Parathyroid adenoma (tissue), 2 donors: Measurements from ENCODE around the gene H3-3A.

Source experiments
- H2AFZ ChIP-seq: fragments of 300-600 bp; sonication (generic); one replicate; pipeline ENCODE4 v1.7.0; 2017; ENCODE audit warnings: antibody characterized with exemption, mild to moderate bottlenecking
- H3K27ac ChIP-seq: fragments of 300-600 bp; sonication (generic); one replicate; pipeline ENCODE4 v1.7.0; 2017
- H3K27me3 ChIP-seq: fragments of 300-600 bp; sonication (generic); one replicate; pipeline ENCODE4 v1.7.0; 2017; ENCODE audit warnings: low read length; ENCODE audit not compliant: control insufficient read depth, insufficient read depth
- H3K36me3 ChIP-seq: fragments of 300-600 bp; sonication (generic); one replicate; pipeline ENCODE4 v1.7.0; 2017; ENCODE audit warnings: low read length; ENCODE audit not compliant: control insufficient read depth, insufficient read depth
- H3K4me1 ChIP-seq: fragments of 300-600 bp; sonication (generic); one replicate; pipeline ENCODE4 v1.7.0; 2017; ENCODE audit warnings: control low read depth
- H3K4me2 ChIP-seq: fragments of 300-600 bp; sonication (generic); one replicate; pipeline ENCODE4 v1.7.0; 2017; ENCODE audit warnings: low read length
- H3K4me3 ChIP-seq: fragments of 300-600 bp; sonication (generic); one replicate; pipeline ENCODE4 v1.7.0; 2017; ENCODE audit warnings: low read depth, low read length
- H3K79me2 ChIP-seq: fragments of 300-600 bp; sonication (generic); one replicate; pipeline ENCODE4 v1.7.0; 2017; ENCODE audit warnings: control low read depth
- H3K9ac ChIP-seq: fragments of 300-600 bp; sonication (generic); one replicate; pipeline ENCODE4 v1.7.0; 2017; ENCODE audit warnings: mild to moderate bottlenecking
- H3K9me3 ChIP-seq: fragments of 300-600 bp; sonication (generic); one replicate; pipeline ENCODE4 v1.7.0; 2017; ENCODE audit warnings: low read length; ENCODE audit not compliant: control insufficient read depth
- TF ChIP-seq, protein P1 (sequence below): fragments of 300-600 bp; sonication (generic); IDR thresholded peaks from one replicate; pipeline ENCODE4 v1.7.0; 2017; ENCODE audit warnings: antibody characterized with exemption, mild to moderate bottlenecking
- donor health status: primary hyperparathyroidism.

The H3-3A gene

DNA sequence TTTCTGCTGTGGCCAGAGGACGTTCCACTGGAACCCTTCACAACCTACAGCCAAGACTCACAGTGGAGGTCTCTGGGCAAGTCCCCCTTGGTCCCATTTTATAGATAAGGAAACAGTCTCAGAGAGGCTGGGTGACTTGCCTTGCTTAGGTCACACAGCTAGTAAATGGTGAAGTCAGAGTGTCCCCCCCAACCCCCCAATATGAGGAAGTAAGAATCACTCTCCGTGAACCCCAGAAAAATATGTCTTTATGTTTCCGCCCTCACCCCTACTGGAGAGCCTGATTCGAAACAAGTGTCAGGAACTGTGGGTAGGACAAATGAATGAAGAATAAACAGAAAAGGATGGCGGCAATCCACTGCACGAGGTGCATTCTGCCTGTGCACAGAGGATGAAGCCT, 56.7 kb downstream of the H3-3A start:
- Histone ChIP-seq H3K4me2 (no peak overlapping the region), H3K4me3 (no peak overlapping the region), H3K79me2 (no peaks in the 10 kb centered on the region), H3K27ac (no peak overlapping the region), H3K9me3 (no peaks in the 10 kb centered on the region), H2AFZ (no peak overlapping the region), H3K36me3 (no peaks in the 10 kb centered on the region), H3K27me3 (no peaks in the 10 kb centered on the region), H3K9ac (no peak overlapping the region), H3K4me1 (no peaks in the 10 kb centered on the region)
- TF ChIP-seq, protein P1, sequence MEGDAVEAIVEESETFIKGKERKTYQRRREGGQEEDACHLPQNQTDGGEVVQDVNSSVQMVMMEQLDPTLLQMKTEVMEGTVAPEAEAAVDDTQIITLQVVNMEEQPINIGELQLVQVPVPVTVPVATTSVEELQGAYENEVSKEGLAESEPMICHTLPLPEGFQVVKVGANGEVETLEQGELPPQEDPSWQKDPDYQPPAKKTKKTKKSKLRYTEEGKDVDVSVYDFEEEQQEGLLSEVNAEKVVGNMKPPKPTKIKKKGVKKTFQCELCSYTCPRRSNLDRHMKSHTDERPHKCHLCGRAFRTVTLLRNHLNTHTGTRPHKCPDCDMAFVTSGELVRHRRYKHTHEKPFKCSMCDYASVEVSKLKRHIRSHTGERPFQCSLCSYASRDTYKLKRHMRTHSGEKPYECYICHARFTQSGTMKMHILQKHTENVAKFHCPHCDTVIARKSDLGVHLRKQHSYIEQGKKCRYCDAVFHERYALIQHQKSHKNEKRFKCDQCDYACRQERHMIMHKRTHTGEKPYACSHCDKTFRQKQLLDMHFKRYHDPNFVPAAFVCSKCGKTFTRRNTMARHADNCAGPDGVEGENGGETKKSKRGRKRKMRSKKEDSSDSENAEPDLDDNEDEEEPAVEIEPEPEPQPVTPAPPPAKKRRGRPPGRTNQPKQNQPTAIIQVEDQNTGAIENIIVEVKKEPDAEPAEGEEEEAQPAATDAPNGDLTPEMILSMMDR = no peak

DNA sequence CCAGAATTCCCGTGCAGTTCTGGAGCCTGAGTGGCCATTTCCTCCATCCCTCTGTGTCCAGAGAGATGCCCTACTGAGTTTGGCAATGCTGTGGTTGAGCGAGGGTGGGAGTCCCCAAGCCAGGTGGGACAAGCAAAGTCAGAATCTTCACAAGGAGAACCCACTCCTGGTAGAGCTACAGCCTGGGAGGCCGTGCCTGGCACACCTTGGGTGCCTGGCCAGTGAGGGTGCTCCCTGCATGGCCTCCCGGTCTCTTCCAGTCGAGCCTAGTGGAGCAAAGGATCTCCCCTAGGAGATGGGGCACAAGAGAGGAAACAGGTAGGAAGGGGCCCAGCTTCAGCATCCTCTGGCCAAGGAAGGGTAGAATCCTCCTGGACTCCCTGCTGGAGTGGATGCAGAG, 57.9 kb downstream of the H3-3A start:
- no peaks in the 10 kb centered on the region for H3K4me1 ChIP-seq
- no peak overlapping the region for H3K4me3 ChIP-seq
- H2AFZ ChIP-seq = no peak overlapping the region
- H3K27ac ChIP-seq = no peak overlapping the region
- TF ChIP-seq, protein P1 = no peak
- H3K9me3 ChIP-seq = no peaks in the 10 kb centered on the region
- H3K79me2 ChIP-seq = no peaks in the 10 kb centered on the region
- H3K27me3 ChIP-seq = no peaks in the 10 kb centered on the region
- no peak overlapping the region for H3K4me2 ChIP-seq
- no peaks in the 10 kb centered on the region for H3K36me3 ChIP-seq
- no peak overlapping the region for H3K9ac ChIP-seq

DNA sequence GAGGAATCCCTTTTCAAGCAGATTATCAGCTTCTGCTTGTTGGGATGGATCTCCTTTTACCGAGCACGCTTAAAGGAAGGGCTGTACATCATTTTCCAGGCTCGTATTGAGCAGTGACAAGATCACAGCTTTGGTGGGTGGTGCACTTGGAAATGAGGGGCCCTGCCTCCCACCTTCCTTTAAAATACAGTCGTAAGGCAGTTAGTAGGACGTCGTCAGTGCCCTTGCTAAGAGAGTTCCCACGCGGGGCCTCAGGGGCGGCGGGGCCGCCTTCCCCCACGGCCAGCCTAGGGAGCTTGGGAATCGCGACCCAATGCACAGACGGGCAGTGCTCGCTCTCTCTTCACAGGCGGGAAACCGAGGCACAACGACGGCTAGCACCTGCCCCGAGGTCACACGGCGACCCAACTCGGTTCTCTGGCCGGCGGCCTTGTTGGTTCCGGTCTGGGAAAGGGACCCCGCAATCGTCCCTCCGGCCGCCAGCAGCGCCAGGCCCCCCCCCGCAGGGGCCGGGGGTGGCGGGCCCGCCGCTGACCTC, 58.6 kb downstream of the H3-3A start:
- H3K4me3 ChIP-seq = no peak overlapping the region
- TF ChIP-seq, protein P1 = no peak
- H3K4me1 ChIP-seq = no peaks in the 10 kb centered on the region
- H3K27ac ChIP-seq = no peak overlapping the region
- H2AFZ ChIP-seq = no peak overlapping the region
- peak overlapping the region; percentile 81 for H3K4me2 ChIP-seq
- no peaks in the 10 kb centered on the region for H3K79me2 ChIP-seq
- no peaks in the 10 kb centered on the region for H3K27me3 ChIP-seq
- H3K9ac ChIP-seq = no peak overlapping the region
- H3K36me3 ChIP-seq = no peaks in the 10 kb centered on the region
- H3K9me3 ChIP-seq = no peaks in the 10 kb centered on the region
